ENCODE measurements around the gene TUBB3.

Gene TUBB3

GRCh38 chr16:89951509-89951908 is 28.4 kb downstream of the TUBB3 start:
- no peak for DNase-seq (ENCODE audit: low read depth)
- H3K4me3 ChIP-seq (ENCODE audit: low read length), result no peak overlapping the region
- TF ChIP-seq, protein P1, sequence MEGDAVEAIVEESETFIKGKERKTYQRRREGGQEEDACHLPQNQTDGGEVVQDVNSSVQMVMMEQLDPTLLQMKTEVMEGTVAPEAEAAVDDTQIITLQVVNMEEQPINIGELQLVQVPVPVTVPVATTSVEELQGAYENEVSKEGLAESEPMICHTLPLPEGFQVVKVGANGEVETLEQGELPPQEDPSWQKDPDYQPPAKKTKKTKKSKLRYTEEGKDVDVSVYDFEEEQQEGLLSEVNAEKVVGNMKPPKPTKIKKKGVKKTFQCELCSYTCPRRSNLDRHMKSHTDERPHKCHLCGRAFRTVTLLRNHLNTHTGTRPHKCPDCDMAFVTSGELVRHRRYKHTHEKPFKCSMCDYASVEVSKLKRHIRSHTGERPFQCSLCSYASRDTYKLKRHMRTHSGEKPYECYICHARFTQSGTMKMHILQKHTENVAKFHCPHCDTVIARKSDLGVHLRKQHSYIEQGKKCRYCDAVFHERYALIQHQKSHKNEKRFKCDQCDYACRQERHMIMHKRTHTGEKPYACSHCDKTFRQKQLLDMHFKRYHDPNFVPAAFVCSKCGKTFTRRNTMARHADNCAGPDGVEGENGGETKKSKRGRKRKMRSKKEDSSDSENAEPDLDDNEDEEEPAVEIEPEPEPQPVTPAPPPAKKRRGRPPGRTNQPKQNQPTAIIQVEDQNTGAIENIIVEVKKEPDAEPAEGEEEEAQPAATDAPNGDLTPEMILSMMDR (conservative IDR thresholded peaks at IDR 0.05; ENCODE audit: low read depth, low read length), result no peak

GRCh38 chr16:89952049-89952448 is 28.9 kb downstream of the TUBB3 start:
- no peak for DNase-seq (ENCODE audit: low read depth)
- H3K4me3 ChIP-seq (ENCODE audit: low read length), result no peak overlapping the region
- TF ChIP-seq, protein P1 (conservative IDR thresholded peaks at IDR 0.05; ENCODE audit: low read depth, low read length), result no peak

DNA sequence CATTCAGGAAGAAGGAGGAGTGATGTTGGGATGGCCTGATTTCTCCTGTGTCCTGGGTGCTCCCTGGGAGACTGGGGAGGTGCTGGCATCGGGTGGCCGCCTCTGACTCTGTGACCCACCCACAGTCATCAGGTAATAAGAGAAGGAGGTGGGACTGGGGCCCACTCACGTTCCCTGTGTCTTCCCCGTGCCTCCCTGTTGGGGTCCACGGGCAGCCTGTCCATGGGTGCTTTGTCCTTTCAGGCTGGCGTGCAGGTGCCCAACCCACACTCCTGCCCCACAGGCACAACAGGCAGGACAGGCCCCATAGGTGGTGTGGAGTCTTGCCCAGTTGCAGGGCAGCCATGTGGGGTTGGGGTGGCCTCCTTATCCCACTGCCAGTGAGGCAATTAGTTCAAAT is 29.4 kb downstream of the TUBB3 start:
- H3K4me3 ChIP-seq (ENCODE audit: low read length), result no peak overlapping the region
- DNase-seq (ENCODE audit: low read depth), result no peak
- TF ChIP-seq, protein P1 (conservative IDR thresholded peaks at IDR 0.05; ENCODE audit: low read depth, low read length), result no peak

GRCh38 chr16:89953671-89954406 is 30.7 kb downstream of the TUBB3 start:
- H3K4me3 ChIP-seq (ENCODE audit: low read length), result no peak overlapping the region
- DNase-seq (ENCODE audit: low read depth), result no peak
- TF ChIP-seq, protein P1 (conservative IDR thresholded peaks at IDR 0.05; ENCODE audit: low read depth, low read length), result no peak

- DNase-seq (ENCODE audit: low read depth), result no peak
- H3K4me3 ChIP-seq (ENCODE audit: low read length), result no peak overlapping the region
- TF ChIP-seq, protein P1 (conservative IDR thresholded peaks at IDR 0.05; ENCODE audit: low read depth, low read length), result no peak
These were observed 31.3 kb downstream of the TUBB3 start for GRCh38 chr16:89954462-89954861.

DNA sequence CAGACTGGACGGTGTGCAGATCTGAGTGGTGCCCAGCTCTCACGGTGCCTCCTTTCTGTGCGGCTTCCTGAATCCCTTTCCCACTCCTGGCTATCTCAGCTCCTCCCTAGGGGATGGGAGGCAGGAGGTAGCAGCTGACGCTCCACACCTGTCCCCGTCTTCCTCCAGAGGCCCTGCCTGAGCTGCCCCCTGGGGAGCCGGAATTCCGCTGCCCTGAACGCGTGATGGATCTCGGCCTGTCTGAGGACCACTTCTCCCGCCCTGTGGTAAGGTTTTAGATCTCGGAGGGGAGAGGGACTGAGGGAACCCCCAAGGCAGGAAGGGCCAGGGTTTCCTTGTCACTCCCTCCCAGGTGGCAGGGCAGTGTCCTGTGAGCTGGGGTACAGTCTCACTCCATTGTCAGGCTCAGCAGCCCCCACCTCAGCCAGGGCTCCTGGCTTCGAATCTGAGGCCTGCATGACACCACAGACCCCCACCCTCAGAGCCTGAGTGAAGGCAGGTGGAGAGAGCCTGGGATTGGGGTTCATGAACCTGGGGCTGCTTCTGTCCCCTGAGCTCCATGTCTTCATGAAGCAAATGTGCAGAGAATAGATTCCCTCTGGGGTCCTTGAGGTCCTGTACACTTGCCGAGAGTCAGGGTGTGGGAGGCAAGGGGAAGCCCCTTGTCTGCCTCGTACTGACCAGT is 32.0 kb downstream of the TUBB3 start:
- no peak overlapping the region for H3K4me3 ChIP-seq (ENCODE audit: low read length)
- no peak for DNase-seq (ENCODE audit: low read depth)
- TF ChIP-seq, protein P1 (conservative IDR thresholded peaks at IDR 0.05; ENCODE audit: low read depth, low read length), result no peak

Data from retinal pigment epithelial cell (primary cell).